Prostate gland (tissue), 2 donors: Measurements from ENCODE around the gene UBE2R2. TPM values are rescaled to one million over a fixed set of nuclear protein-coding genes. Genes with fewer than 3 reads are reported as not detected.
"Not testable (repeated sequence)": the region's sequence is repeated elsewhere in the genome, so short reads cannot be mapped to it uniquely, and the experiment has no call there.

ENCODE experiments used
- DNase-seq: peaks from one replicate; pipeline ENCODE4 v3.0.0-alpha.2; 2019; ENCODE audit warnings: low spot score
- H3K27ac ChIP-seq, 2 donors: fragments of 200-600 bp; sonication (generic); 2 replicates each; pipeline ENCODE4 v1.5.1; 2017 to 2019
- H3K27me3 ChIP-seq: fragments of 200-600 bp; sonication (generic); replicated peaks from 2 replicates; pipeline ENCODE4 v1.5.1; 2019; ENCODE audit not compliant: insufficient read depth
- H3K36me3 ChIP-seq, 2 donors: fragments of 200-600 bp; sonication (generic); 1 replicate in 1 of 2; 2 replicates in 1 of 2; pipeline versions ENCODE4 v1.5.1 to v1.8.1; 2017 to 2019
- H3K4me1 ChIP-seq: fragments of 200-600 bp; sonication (generic); replicated peaks from 2 replicates; pipeline ENCODE4 v1.5.1; 2019
- H3K4me3 ChIP-seq, 2 donors: fragments of 200-600 bp; sonication (generic); 2 replicates each; pipeline ENCODE4 v1.5.1; 2017 to 2019
- H3K9me3 ChIP-seq: fragments of 200-600 bp; sonication (generic); 2 replicates; pipeline ENCODE4 v1.5.1; 2017
- POLR2A ChIP-seq: fragments of 450-650 bp; IDR thresholded peaks from one replicate; pipeline ENCODE4 v1.6.1; 2016; ENCODE audit warnings: antibody characterized with exemption, mild to moderate bottlenecking
- POLR2AphosphoS5 ChIP-seq: sonication (generic); formaldehyde crosslinking; IDR thresholded peaks from one replicate; pipeline ENCODE4 v1.6.1; 2017; ENCODE audit warnings: antibody characterized with exemption
- WGBS: methylation state at CpG from one replicate; pipeline ENCODE4 v1.1.5; 2018; 5-methylcytosine and 5-hydroxymethylcytosine counted together
- intact Hi-C: fragments of 100-400 bp; cut with DNase I; formaldehyde crosslinking; loops from one replicate; pipeline ENCODE4 v1.14.2; 2022
- total RNA-seq, 2 donors: library from RNA; depleted of rRNA; stranded (reverse); fragments of >200 nt; gene quantifications; one replicate each; pipeline ENCODE4 v1.1.0, GENCODE V29; 2016
- TF ChIP-seq, protein P1 (sequence below), 4 experiments: fragments of 200-600 bp in 2 of 4; fragments of 450-650 bp in 2 of 4; sonication (generic) in 2 of 4; IDR thresholded peaks; 1 replicate in 3 of 4; 2 replicates in 1 of 4; pipeline ENCODE4 v1.5.1; 2016 to 2019; ENCODE audit warnings: antibody characterized with exemption in 4 of 4, mild to moderate bottlenecking in 2 of 4, moderate library complexity in 2 of 4

The UBE2R2 gene
- total RNA-seq, 2 donors from 2014 or later: 25.6 to 42.7 TPM

DNA sequence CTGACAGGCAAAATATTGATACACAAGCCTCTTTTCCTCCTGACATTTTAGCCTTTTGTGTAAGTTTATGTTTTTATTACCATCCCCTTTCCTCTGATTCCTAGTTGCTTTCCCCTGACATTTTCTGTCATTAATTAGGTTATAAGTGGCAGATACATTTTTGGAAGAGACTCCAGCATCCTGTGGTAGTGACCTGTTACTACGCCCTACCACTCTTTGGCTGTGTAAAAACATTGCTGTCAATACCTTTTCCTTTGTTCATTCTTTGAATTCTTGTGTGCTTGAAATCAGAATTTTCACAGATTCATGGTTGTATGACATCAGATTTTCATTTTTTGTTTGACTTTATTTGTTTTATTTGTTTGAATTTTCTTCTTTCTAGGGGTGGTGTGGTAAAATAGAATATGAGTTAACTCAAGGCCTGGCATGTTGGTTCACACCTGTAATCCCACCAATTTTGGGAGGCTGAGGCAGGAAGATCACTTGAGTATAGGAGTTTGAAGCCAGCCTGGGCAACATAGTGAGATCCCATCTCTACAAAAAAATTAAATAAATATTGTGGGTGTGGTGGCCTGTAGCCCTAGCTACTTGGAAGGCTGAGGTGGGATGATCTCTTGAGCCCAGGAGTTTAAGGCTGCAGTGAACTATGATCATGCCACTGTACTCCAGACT, 43.4 kb downstream of the UBE2R2 start:
- TF ChIP-seq POLR2A: no peak
- TF ChIP-seq, protein P1, sequence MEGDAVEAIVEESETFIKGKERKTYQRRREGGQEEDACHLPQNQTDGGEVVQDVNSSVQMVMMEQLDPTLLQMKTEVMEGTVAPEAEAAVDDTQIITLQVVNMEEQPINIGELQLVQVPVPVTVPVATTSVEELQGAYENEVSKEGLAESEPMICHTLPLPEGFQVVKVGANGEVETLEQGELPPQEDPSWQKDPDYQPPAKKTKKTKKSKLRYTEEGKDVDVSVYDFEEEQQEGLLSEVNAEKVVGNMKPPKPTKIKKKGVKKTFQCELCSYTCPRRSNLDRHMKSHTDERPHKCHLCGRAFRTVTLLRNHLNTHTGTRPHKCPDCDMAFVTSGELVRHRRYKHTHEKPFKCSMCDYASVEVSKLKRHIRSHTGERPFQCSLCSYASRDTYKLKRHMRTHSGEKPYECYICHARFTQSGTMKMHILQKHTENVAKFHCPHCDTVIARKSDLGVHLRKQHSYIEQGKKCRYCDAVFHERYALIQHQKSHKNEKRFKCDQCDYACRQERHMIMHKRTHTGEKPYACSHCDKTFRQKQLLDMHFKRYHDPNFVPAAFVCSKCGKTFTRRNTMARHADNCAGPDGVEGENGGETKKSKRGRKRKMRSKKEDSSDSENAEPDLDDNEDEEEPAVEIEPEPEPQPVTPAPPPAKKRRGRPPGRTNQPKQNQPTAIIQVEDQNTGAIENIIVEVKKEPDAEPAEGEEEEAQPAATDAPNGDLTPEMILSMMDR (IDR thresholded peaks at IDR 0.05): no peak
- TF ChIP-seq POLR2AphosphoS5: no peak
- WGBS: 91% methylated on average over 1 of the region's 1 CpG

DNA sequence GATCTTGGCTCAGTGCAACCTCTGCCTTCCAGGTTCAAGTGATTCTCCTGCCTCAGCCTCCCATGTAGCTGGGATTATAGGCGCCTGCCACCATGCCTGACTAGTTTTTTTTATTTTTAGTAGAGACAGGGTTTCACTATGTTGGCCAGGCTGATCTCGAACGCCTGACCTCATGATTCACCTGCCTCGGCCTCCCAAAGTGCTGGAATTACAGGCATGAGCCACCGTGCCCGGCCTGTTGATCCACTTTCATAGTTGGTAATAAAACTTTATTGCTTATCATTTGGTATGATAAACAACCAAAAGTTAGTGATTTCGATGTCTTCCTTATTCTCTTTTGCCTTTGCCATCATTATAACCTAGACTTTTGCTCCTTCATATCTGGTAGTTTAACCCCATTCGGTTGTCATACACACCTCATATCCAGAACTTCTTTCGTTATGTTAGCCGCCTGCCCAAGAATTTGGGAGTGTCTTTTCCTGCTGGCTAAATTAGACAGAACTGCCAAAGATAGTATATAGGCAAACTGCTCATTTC, 45.0 kb downstream of the UBE2R2 start:
- H3K27ac ChIP-seq: no peak overlapping the region
- no peak for DNase-seq
- no peaks in the 10 kb centered on the region for H3K9me3 ChIP-seq
- no peak overlapping the region for H3K4me3 ChIP-seq
- TF ChIP-seq POLR2AphosphoS5: no peak
- no peak for TF ChIP-seq POLR2A
- TF ChIP-seq, protein P1 (IDR thresholded peaks at IDR 0.05): no peak
- H3K27me3 ChIP-seq: no peaks in the 10 kb centered on the region
- 72% methylated on average over 10 of the region's 10 CpGs for WGBS
- H3K36me3 ChIP-seq: no peaks in the 10 kb centered on the region
- intact Hi-C loops: no loop called here
- H3K4me1 ChIP-seq: no peaks in the 10 kb centered on the region

More for the DNA sequence above, 43.4 kb downstream of the UBE2R2 start:
- DNase-seq: no peak
- H3K36me3 ChIP-seq: no peaks in the 10 kb centered on the region
- intact Hi-C loops: no loop called here
- no peaks in the 10 kb centered on the region for H3K4me1 ChIP-seq
- H3K4me3 ChIP-seq: no peak overlapping the region
- no peaks in the 10 kb centered on the region for H3K27me3 ChIP-seq
- H3K9me3 ChIP-seq: no peaks in the 10 kb centered on the region
- H3K27ac ChIP-seq: no peak overlapping the region

DNA sequence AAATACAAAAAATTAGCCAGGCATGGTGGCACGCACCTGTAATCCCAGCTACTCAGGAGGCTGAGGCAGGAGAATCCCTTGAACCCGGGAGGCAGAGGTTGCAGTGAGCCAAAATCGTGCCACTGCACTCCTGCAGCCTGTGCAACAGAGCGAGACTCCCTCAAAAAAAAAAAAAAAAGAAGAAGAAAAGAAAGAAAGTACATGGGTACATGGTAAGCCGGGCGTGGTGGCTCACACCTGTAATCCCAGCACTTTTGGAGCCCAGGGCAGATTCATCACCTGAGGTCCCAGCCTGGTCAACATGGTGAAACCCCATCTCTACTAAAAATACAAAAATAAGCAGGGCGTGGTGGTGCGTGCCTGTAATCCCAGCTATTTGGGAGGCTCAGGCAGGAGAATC, 46.1 kb downstream of the UBE2R2 start:
- H3K4me1 ChIP-seq, H3K9me3 ChIP-seq, H3K4me3 ChIP-seq, H3K27ac ChIP-seq, intact Hi-C loops, H3K27me3 ChIP-seq, H3K36me3 ChIP-seq, DNase-seq: not testable (repeated sequence)
- 99% methylated on average over 8 of the region's 8 CpGs for WGBS

DNA sequence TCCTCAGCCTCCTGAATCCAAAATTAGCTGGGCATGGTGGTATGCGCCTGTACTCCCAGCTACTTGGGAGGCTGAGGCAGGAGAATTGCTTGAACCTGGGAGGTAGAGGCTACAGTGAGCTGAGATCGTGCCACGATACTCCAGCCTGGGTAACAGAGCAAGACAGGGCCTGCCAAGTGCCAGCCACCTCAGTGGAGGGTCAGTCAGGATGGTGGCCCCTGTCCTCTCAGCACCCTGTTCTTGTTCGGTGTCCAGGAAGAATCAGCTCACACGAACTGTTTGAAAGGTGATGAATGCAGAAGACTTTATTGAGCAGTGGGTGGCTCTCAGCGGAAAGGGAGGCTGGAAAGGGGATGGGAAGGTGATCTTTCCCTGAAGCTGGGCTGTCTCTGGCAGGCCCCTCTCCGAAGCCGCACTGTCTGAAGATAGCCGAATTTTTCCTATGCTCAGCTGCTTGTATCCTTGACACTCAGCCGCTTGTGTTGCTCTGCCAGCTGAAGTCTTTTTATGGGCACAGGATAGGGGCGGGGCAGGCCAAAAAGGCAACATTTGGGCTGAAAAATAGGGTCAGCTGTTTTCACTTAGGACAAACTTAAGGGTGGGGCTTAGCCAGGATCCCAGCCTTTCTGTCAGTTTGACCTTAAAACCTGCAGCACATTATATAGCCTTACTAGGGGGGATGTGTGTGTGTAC, 50.9 kb downstream of the UBE2R2 start:
- Histone ChIP-seq H3K9me3 (no peaks in the 10 kb centered on the region), H3K36me3 (no peaks in the 10 kb centered on the region), H3K27me3 (no peaks in the 10 kb centered on the region), H3K4me3 (no peak overlapping the region), H3K27ac (peak overlapping the region; percentile 36 to 52), H3K4me1 (peaks cover 11% of the 10 kb centered on the region)
- DNase-seq: no peak
- intact Hi-C loops: no loop called here
- 39% methylated on average over 11 of the region's 11 CpGs for WGBS
- TF ChIP-seq POLR2A (no peak), POLR2AphosphoS5 (no peak)
- TF ChIP-seq, protein P1 (IDR thresholded peaks at IDR 0.05): no peak

DNA sequence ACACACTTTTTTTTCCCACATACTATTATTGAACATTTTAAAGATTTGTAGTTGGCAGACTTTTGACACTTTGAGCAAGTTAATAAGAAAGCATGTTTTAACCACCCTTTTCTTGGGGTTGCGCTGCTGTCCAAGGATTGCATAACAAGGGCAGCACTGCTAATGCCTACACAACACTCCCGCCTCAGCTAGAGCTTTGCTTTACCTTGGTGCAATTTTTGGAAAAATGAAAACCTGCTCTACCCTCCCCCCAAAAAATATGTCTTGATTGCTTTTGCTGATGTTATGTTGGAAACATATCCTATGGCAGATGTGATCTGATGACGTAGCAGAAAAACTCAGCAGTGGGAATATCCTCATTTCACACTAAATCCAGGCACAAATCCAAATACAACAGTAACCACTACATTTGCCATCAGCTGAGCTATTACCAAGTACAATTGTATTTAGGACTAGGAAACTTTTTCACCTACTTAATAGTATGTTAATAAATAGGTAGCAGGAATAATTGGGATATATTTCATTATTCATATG, 51.5 kb downstream of the UBE2R2 start:
- intact Hi-C loops: no loop called here
- no peaks in the 10 kb centered on the region for H3K27me3 ChIP-seq
- H3K27ac ChIP-seq: peak overlapping the region; percentile 36 to 52
- WGBS: 31% methylated on average over 3 of the region's 3 CpGs
- no peaks in the 10 kb centered on the region for H3K9me3 ChIP-seq
- H3K4me3 ChIP-seq: no peak overlapping the region
- TF ChIP-seq POLR2A (no peak), POLR2AphosphoS5 (no peak)
- no peak for DNase-seq
- H3K4me1 ChIP-seq: peaks cover 11% of the 10 kb centered on the region
- H3K36me3 ChIP-seq: no peaks in the 10 kb centered on the region

DNA sequence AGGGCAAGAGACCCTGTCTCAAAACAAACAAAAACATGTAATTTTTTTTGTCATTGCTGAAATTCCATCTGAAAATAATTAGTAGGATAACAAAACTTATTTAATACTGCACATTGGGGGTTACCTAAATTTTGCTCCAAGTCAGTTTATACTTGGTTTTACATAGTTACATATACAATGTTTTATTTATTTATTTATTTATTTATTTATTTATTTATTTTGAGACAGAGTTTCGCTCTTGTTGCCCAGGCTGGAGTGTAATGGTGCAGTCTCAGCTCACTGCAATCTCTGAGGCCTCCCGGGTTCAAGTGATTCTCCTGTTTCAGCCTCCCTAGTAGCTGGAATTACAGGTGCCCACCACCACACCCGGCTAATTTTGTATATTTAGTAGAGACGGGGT, 52.3 kb downstream of the UBE2R2 start:
- H3K27me3 ChIP-seq, DNase-seq, H3K4me3 ChIP-seq, H3K9me3 ChIP-seq, H3K27ac ChIP-seq, intact Hi-C loops, H3K36me3 ChIP-seq: not testable (repeated sequence)
- H3K4me1 ChIP-seq: peaks cover 11% of the 10 kb centered on the region
- WGBS: 95% methylated on average over 4 of the region's 4 CpGs
